HepG2 (cell line): ENCODE measurements around the gene CDK18. TPM values are rescaled to one million over a fixed set of nuclear protein-coding genes. Genes with fewer than 3 reads are reported as not detected.

Experiments
- ATF7 ChIP-seq, 2 experiments: fragments of 450-650 bp in 1 of 2; sonication (generic) in 1 of 2; formaldehyde crosslinking in 1 of 2; IDR thresholded peaks; 2 replicates each; pipeline versions ENCODE4 v1.4.0 to v1.6.1; 2016 to 2020; ENCODE audit warnings: antibody characterized with exemption in 1 of 2, mild to moderate bottlenecking in 1 of 2, missing genetic modification reagents in 1 of 2
- BCL6 ChIP-seq: IDR thresholded peaks from 2 replicates; pipeline ENCODE4 v1.6.1; 2016; ENCODE audit warnings: missing genetic modification reagents, missing compliant biosample characterization
- E2F2 ChIP-seq: sonication (generic); formaldehyde crosslinking; IDR thresholded peaks from 2 replicates; pipeline ENCODE4 v1.4.0; 2020; ENCODE audit warnings: missing genetic modification reagents, borderline replicate concordance
- EHMT2 ChIP-seq: fragments of 200-600 bp; sonication (generic); IDR thresholded peaks from 2 replicates; pipeline ENCODE4 v1.7.0; 2017; ENCODE audit warnings: antibody characterized with exemption, low read depth, low read length, borderline replicate concordance
- GRHL1 ChIP-seq: sonication (generic); formaldehyde crosslinking; conservative IDR thresholded peaks from 2 replicates; pipeline ENCODE4 v1.8.0; 2022; ENCODE audit warnings: missing genetic modification reagents
- HNRNPK ChIP-seq: fragments of 200-400 bp; formaldehyde crosslinking; IDR thresholded peaks from 2 replicates; pipeline ENCODE4 v1.6.1; 2018; ENCODE audit warnings: low read length, low read depth, moderate library complexity, mild to moderate bottlenecking; ENCODE audit not compliant: poor library complexity, severe bottlenecking
- JUNB ChIP-seq: sonication (generic); formaldehyde crosslinking; IDR thresholded peaks from 2 replicates; pipeline ENCODE4 v1.8.0; 2022; ENCODE audit warnings: missing genetic modification reagents, mild to moderate bottlenecking, borderline replicate concordance
- MLX ChIP-seq: IDR thresholded peaks from 2 replicates; pipeline ENCODE4 v1.6.1; 2016
- MLXIP ChIP-seq: sonication (generic); formaldehyde crosslinking; IDR thresholded peaks from 2 replicates; pipeline ENCODE4 v1.9.0; 2021; ENCODE audit warnings: missing genetic modification reagents, borderline replicate concordance
- POLR2AphosphoS5 ChIP-seq: IDR thresholded peaks from 2 replicates; pipeline ENCODE4 v1.6.1; 2012; ENCODE audit warnings: low read depth, low read length
- REPIN1 ChIP-seq: sonication (generic); formaldehyde crosslinking; IDR thresholded peaks from 2 replicates; pipeline ENCODE4 v1.8.0; 2022; ENCODE audit warnings: missing genetic modification reagents, low read depth, mild to moderate bottlenecking, borderline replicate concordance
- ZNF124 ChIP-seq: sonication (generic); formaldehyde crosslinking; IDR thresholded peaks from 2 replicates; pipeline ENCODE4 v1.4.0; 2020; ENCODE audit warnings: missing genetic modification reagents
- ZNF205 ChIP-seq: IDR thresholded peaks from 2 replicates; pipeline ENCODE4 v1.6.1; 2018; ENCODE audit warnings: missing biosample characterization, missing genetic modification reagents
- ZNF253 ChIP-seq: sonication (generic); formaldehyde crosslinking; IDR thresholded peaks from 2 replicates; pipeline ENCODE4 v1.8.0; 2022; ENCODE audit warnings: mild to moderate bottlenecking, missing genetic modification reagents, borderline replicate concordance
- ZNF430 ChIP-seq: sonication (generic); formaldehyde crosslinking; IDR thresholded peaks from 2 replicates; pipeline ENCODE4 v1.9.0; 2021; ENCODE audit warnings: mild to moderate bottlenecking, missing genetic modification reagents
- ZNF710 ChIP-seq: sonication (generic); formaldehyde crosslinking; IDR thresholded peaks from 2 replicates; pipeline ENCODE4 v1.5.0; 2020; ENCODE audit warnings: mild to moderate bottlenecking, missing genetic modification reagents, borderline replicate concordance
- polyA plus RNA-seq, 8 experiments: library from polyadenylated mRNA; depleted of rRNA in 3 of 8; stranded (reverse) in 7 of 8; unstranded in 1 of 8; fragments of >200 nt; fragmentation: Illumina TruSeq in 4 of 8; extraction: Trizol in 4 of 8; gene quantifications; 2 replicates each; pipeline versions ENCODE4 v1.2.1 to v1.2.3, GENCODE V29; 2011 to 2016; ENCODE audit warnings: low read depth in 4 of 8, missing spikeins in 1 of 8, mixed read lengths in 1 of 8; ENCODE audit not compliant: insufficient read depth in 1 of 8
- total RNA-seq, 5 experiments: library from RNA; depleted of rRNA; stranded (reverse); fragments of >200 nt; fragmentation: Illumina TruSeq; extraction: Trizol; gene quantifications; 2 replicates each; pipeline ENCODE4 v1.2.3, GENCODE V29; 2016; ENCODE audit warnings: low read depth in 1 of 5

The CDK18 gene
- total and polyA plus RNA-seq, 2 of the 13 experiments (the other 11 are each of a cell fraction or from before 2014, with no cell fraction given): 6.4 to 38.8 TPM

- TF ChIP-seq GRHL1 (CRISPR knock-in tag) (no peak), E2F2 (no peak), ZNF205 (CRISPR knock-in tag) (no peak), POLR2AphosphoS5 (no peak), ZNF430 (CRISPR knock-in tag) (0 out of 2 replicates have a peak, but pooled peaks have one; percentile 49), ZNF710 (CRISPR knock-in tag) (no peak), ZNF124 (CRISPR knock-in tag) (no peak), MLX (CRISPR knock-in tag) (no peak), ZNF253 (no peak), JUNB (CRISPR knock-in tag) (no peak), EHMT2 (peak; percentile 93), MLXIP (0 out of 2 replicates have a peak, but pooled peaks have one; percentile 23), REPIN1 (CRISPR knock-in tag) (no peak), BCL6 (CRISPR knock-in tag) (no peak), HNRNPK (no peak), ATF7 (IDR thresholded peaks at IDR 0.05) (no peak), ATF7 (CRISPR knock-in tag; IDR thresholded peaks at IDR 0.05) (no peak)
These were observed 45.5 kb upstream of the CDK18 start (continued) for GRCh38 chr1:205458777-205459566.
